T-helper 22 cell (primary cell): ENCODE results near the gene HERC3.
"Not testable (repeated sequence)": the region's sequence is repeated elsewhere in the genome, so short reads cannot be mapped to it uniquely, and the experiment has no call there.

Experiments used
- DNase-seq: peaks from one replicate; pipeline ENCODE4 v3.0.0-alpha.2; 2020; ENCODE audit warnings: low read depth

The HERC3 gene

GRCh38 chr4:88609387-88609786, 17.1 kb downstream of the HERC3 start:
- DNase-seq: no peak

GRCh38 chr4:88609794-88610193, 17.5 kb downstream of the HERC3 start:
- not testable (repeated sequence) for DNase-seq

- no peak for DNase-seq
Observed at GRCh38 chr4:88610771-88611170, 18.5 kb downstream of the HERC3 start.

GRCh38 chr4:88613417-88613875, 21.2 kb downstream of the HERC3 start:
- DNase-seq: peak; percentile 35

- DNase-seq: no peak
Observed at GRCh38 chr4:88614058-88614457, 21.8 kb downstream of the HERC3 start.

- DNase-seq: no peak
Observed at GRCh38 chr4:88616275-88617150, 24.2 kb downstream of the HERC3 start.

- DNase-seq: no peak
Observed at GRCh38 chr4:88618782-88619485, 26.7 kb downstream of the HERC3 start.

- no peak for DNase-seq
Observed at GRCh38 chr4:88619971-88620370, 27.7 kb downstream of the HERC3 start.

GRCh38 chr4:88621763-88622327, 29.6 kb downstream of the HERC3 start:
- DNase-seq: no peak

GRCh38 chr4:88623097-88623496, 30.8 kb downstream of the HERC3 start:
- DNase-seq: no peak

- DNase-seq: no peak
Observed at GRCh38 chr4:88628746-88629145, 36.5 kb downstream of the HERC3 start.

GRCh38 chr4:88629826-88630225, 37.5 kb downstream of the HERC3 start:
- no peak for DNase-seq

GRCh38 chr4:88630756-88631155, 38.5 kb downstream of the HERC3 start:
- no peak for DNase-seq

GRCh38 chr4:88643932-88644331, 51.7 kb downstream of the HERC3 start:
- no peak for DNase-seq

GRCh38 chr4:88645994-88646393, 53.7 kb downstream of the HERC3 start:
- no peak for DNase-seq

- no peak for DNase-seq
Observed at GRCh38 chr4:88646528-88647280, 54.4 kb downstream of the HERC3 start.

- DNase-seq: no peak
Observed at GRCh38 chr4:88649716-88650115, 57.4 kb downstream of the HERC3 start.

- DNase-seq: no peak
Observed at GRCh38 chr4:88653371-88653946, 61.2 kb downstream of the HERC3 start.

- DNase-seq: no peak
Observed at GRCh38 chr4:88655226-88655625, 62.9 kb downstream of the HERC3 start.

- DNase-seq: no peak
Observed at GRCh38 chr4:88659055-88659889, 67.0 kb downstream of the HERC3 start.

- DNase-seq: no peak
Observed at GRCh38 chr4:88659890-88660208, 67.6 kb downstream of the HERC3 start.
